Mesodermal cell (in vitro differentiated cells): Measurements from ENCODE around the gene PPIL6.

Experiments used
- H3K27ac ChIP-seq: 2 replicates; pipeline ENCODE4 v1.7.0; 2013; ENCODE audit warnings: mild to moderate bottlenecking, low read depth, low read length, moderate library complexity; ENCODE audit not compliant: severe bottlenecking
- H3K36me3 ChIP-seq: 2 replicates; pipeline ENCODE4 v1.7.1; 2013; ENCODE audit warnings: mild to moderate bottlenecking, low read length, moderate library complexity; ENCODE audit not compliant: control insufficient read depth, insufficient read depth
- H3K4me1 ChIP-seq: one replicate; pipeline ENCODE4 v1.7.1; 2013; ENCODE audit warnings: mild to moderate bottlenecking, low read length; ENCODE audit not compliant: insufficient read depth, control insufficient read depth, poor library complexity, severe bottlenecking
- H3K4me3 ChIP-seq: 2 replicates; pipeline ENCODE4 v1.7.0; 2013; ENCODE audit warnings: low read length, control low read depth, mild to moderate bottlenecking; ENCODE audit not compliant: insufficient read depth, poor library complexity, severe bottlenecking; ENCODE audit errors: extremely low read depth
- H3K9me3 ChIP-seq: 2 replicates; pipeline ENCODE4 v1.7.1; 2013; ENCODE audit warnings: mild to moderate bottlenecking, low read length, moderate library complexity; ENCODE audit not compliant: control insufficient read depth
- WGBS, 2 experiments: methylation state at CpG; one replicate each; pipeline ENCODE4 v1.1.5; 2013; ENCODE audit warnings: missing lambda C conversion rate in 2 of 2; ENCODE audit not compliant: insufficient coverage in 2 of 2; 5-methylcytosine and 5-hydroxymethylcytosine counted together

PPIL6 gene

DNA sequence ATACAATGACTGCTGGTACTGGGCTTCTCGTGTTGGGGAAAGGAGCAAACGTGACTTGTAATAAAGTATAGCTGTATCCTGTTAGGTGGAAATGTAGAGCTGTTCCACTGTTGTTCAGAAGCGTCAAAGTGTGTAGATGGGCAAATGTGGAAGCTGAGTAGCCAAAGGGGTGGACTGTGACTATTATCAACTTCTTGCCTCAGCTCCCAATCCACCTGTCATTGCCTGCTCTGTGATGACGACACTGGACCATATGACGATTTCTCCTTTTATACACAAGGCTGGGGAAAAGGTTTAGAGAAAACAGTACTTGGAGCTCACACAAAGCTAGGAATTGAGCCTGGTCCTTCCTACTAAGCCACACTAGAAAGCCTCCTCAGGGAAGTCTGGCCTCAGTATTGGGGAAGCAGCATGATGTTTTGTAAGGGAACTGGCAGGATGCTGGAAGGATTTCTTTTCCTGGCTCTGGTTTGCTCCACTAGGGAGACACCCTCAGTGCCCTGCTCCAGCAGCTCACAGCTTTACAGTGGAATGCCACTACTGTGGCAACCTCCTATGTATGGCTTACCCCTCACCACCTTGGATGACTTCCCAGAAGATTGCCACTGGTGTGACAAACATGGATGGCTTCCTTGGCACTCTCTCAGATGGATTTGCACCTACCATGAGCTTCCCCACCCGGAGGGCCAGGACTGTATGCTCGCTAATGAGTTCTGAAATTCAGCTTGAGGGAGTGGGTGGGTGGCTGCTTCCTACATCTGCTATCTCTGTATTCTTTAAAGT lies 78.1 kb downstream of the PPIL6 start:
- no peak overlapping the region for H3K4me3 ChIP-seq
- no peaks in the 10 kb centered on the region for H3K4me1 ChIP-seq
- no peak overlapping the region for H3K27ac ChIP-seq
- H3K36me3 ChIP-seq: peaks cover 91% of the 10 kb centered on the region
- WGBS, 2 experiments: 93 to 100% methylated on average over 3 of the region's 7 CpGs
- H3K9me3 ChIP-seq: peaks cover 6% of the 10 kb centered on the region

DNA sequence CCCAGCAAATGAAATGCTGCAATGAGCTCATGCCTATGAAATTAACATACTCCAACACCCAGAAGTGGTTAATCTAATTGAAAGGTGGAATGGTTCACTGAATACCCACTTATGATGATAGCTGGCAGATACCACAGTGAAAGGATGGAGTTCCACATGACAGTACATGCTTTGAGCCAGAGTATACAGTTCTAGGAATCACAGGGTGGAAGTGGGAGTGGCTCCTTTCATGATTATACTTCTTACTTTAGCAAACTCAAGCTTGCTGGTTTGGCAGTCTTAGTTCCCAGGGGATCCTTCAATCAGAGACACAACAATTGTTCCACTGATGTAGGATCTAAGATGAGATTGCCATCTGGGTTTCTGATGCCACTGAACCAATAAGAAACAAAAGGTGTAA lies 79.6 kb downstream of the PPIL6 start:
- peaks cover 19% of the 10 kb centered on the region for H3K9me3 ChIP-seq
- peaks cover 92% of the 10 kb centered on the region for H3K36me3 ChIP-seq
- no peak overlapping the region for H3K4me3 ChIP-seq
- no peaks in the 10 kb centered on the region for H3K4me1 ChIP-seq
- no peak overlapping the region for H3K27ac ChIP-seq

DNA sequence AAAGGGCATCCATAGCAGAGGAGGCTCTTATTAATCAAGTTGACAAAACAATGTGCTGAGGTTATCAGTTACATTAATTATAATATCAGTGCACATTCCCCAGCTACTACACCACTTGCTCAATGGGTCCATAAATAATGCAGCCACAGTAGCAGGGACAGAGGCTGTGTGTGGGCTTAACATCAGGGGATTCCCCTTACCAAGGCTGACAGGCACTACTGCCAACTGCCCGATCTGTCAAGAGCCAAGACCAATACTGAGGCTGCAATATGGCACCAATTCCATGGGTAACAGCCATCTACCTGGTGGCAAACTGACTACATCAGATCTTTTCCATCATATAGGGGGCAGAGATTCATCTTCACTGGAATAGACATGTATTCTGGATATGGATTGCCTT lies 80.1 kb downstream of the PPIL6 start:
- Histone ChIP-seq H3K36me3 (peaks cover 92% of the 10 kb centered on the region), H3K27ac (no peak overlapping the region), H3K9me3 (peaks cover 19% of the 10 kb centered on the region), H3K4me1 (no peaks in the 10 kb centered on the region), H3K4me3 (no peak overlapping the region)
- WGBS, 2 experiments: 100% methylated on average over 1 of the region's 1 CpG

DNA sequence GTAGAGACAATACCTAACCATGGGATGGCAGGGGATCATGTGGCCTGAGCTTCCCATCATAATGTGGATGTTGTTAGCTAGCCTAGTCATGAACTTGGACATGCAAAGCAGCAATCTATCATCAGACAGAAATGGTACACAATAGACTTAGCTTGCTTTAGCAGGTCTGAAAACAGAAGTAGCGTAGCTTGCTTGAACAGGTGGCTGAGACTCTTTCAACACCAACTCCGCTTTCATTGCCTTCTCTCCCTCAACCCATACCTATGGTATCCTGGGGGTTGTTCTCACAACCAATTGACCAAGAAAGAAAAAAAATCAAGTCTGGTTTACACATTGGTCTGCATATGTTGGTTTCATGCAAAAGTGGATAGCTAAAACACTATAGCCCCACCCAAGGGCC lies 81.2 kb downstream of the PPIL6 start:
- Histone ChIP-seq H3K4me1 (no peaks in the 10 kb centered on the region), H3K27ac (no peak overlapping the region), H3K9me3 (peaks cover 19% of the 10 kb centered on the region), H3K36me3 (peaks cover 94% of the 10 kb centered on the region), H3K4me3 (no peak overlapping the region)
- WGBS, 2 experiments: 88 to 100% methylated on average over 1 of the region's 2 CpGs

DNA sequence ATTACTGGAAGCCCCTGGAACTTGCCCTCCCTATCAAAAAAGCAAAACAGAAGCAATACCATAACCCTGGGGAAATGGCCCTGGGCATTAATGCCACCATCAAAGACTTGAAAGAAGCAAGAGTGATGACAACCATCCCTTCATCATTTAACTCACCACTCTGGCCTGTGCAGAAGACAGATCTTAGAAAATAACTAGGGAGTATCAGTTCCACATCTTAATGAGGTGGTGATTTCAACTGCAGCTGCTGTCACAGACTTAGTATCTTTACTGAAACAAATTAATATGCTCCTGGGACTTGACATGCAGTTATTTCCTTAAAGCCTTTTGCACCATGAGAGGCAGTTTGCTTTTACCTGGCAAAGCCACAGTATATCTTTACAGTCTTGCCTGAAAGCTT lies 82.2 kb downstream of the PPIL6 start:
- H3K4me3 ChIP-seq: no peak overlapping the region
- no peak overlapping the region for H3K27ac ChIP-seq
- no peaks in the 10 kb centered on the region for H3K4me1 ChIP-seq
- H3K36me3 ChIP-seq: peaks cover 92% of the 10 kb centered on the region
- peaks cover 19% of the 10 kb centered on the region for H3K9me3 ChIP-seq

DNA sequence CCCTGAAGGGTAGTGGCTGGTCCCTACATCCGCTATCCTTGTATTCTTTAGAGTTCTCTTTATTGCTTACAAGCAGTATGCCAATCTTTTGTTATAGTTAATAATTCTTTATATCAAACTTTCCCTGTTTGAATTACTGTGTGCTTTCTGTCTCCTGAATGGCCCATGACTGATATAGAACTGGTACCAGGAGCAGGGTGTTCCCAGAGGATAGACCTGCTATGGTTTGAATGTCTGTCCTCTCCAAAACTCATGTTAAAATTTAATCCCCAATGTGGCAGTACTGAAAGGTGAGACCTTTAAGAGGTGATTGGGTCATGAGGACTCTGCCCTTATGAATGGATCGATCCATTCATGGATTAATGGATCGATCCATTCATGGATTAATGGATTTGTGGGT lies 84.2 kb downstream of the PPIL6 start:
- 95 to 100% methylated on average over 2 of the region's 3 CpGs for WGBS, 2 experiments
- Histone ChIP-seq H3K27ac (no peak overlapping the region), H3K9me3 (peaks cover 19% of the 10 kb centered on the region), H3K36me3 (peaks cover 80% of the 10 kb centered on the region), H3K4me3 (no peak overlapping the region), H3K4me1 (no peaks in the 10 kb centered on the region)

DNA sequence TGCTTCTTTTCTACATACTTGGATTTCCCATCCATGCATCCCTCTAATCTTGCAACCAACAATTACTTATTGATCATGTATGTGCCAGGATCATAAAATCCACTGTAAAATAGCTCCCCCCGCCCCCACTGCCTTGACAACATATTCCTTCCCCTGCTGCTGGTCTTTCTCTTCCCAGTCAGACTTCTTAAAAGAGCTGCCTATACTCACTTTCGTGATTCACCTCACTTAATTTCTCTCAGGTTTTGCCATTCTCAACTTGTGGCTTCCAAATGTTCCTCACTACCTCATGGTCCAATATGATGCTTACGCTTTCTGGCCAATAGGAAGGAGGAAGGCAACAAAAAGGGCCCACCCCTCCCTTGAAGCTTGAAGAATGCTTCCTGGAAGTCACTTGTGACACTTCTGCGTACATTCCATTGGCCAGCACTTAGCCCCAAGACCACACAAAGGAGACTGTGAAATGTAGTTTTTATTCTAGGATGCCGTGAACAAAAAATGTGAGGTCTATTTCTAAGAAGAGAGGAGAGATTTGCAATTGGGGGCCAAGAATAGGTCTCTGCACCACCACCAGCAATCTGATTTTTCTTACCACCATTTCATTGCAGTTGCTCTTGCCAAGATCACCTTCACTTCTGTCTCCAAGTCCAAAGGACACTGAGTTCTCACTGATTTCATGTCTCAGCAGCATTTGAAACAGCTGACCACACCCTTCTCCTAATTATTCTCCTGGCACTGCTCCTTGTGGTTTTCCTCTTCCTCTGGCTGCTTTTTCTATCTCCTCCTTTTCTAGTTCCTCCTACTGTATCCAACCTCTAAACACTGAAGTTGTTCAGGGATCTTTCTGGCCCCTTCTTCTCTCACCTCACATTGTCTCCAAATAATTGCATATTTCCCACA lies 88.9 kb downstream of the PPIL6 start:
- no peak overlapping the region for H3K27ac ChIP-seq
- 96 to 97% methylated on average over 2 to 3 of the region's 5 CpGs for WGBS, 2 experiments
- peaks cover 5% of the 10 kb centered on the region for H3K9me3 ChIP-seq
- no peaks in the 10 kb centered on the region for H3K4me1 ChIP-seq
- H3K4me3 ChIP-seq: no peak overlapping the region
- H3K36me3 ChIP-seq: peaks cover 32% of the 10 kb centered on the region

DNA sequence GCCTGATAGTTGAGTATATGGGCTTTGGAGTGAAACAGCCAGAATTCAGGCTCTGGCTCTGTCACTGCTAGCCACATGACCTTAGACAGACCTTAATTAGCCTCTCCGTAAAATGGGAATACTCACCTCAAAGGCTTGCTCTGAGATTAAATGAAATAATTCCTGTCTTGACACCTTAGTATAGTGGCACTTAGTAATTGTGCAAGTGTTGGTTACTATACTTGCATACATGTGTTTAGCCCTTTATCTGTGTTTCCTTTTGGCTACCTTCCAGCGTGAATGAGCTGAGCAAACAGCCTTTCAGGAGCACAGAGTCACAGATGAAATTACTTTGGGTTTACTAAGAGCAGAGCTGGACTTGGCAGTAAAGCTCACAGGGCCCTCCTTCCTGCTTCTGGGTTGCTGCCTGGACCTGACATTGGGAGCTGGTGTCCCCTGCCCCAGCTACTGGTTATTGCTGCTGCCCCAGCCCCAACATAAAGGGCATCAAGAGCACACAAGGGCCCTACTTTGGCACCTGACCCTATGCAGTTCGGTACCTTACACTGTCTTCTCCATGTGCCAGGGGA lies 90.9 kb downstream of the PPIL6 start:
- 89 to 100% methylated on average over 2 of the region's 3 CpGs for WGBS, 2 experiments
- Histone ChIP-seq H3K4me3 (no peak overlapping the region), H3K4me1 (no peaks in the 10 kb centered on the region), H3K9me3 (no peaks in the 10 kb centered on the region), H3K36me3 (peaks cover 14% of the 10 kb centered on the region), H3K27ac (no peak overlapping the region)

DNA sequence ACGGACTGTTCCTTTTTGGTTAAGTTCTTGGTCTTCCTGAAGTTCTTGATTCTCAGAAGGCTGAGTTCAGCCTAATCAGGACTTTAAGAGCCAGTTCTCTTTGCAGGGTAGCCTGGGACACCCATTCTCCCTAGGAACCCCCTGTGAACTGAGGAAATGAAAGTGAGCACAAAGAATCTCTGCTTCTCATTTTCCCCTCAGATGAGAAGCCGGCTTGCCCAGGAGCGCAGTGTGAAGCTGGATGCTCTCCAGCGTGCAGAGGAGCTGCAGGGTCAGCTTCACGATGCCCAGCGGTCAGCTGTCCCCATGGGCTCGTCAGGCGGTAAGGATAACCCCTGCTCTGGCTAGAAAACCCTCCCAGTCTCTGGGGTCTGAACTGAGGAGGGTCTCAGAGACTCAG lies 92.2 kb downstream of the PPIL6 start:
- H3K27ac ChIP-seq: no peak overlapping the region
- H3K36me3 ChIP-seq: peaks cover 4% of the 10 kb centered on the region
- no peaks in the 10 kb centered on the region for H3K9me3 ChIP-seq
- 96 to 97% methylated on average over 7 of the region's 8 CpGs for WGBS, 2 experiments
- no peaks in the 10 kb centered on the region for H3K4me1 ChIP-seq
- no peak overlapping the region for H3K4me3 ChIP-seq

DNA sequence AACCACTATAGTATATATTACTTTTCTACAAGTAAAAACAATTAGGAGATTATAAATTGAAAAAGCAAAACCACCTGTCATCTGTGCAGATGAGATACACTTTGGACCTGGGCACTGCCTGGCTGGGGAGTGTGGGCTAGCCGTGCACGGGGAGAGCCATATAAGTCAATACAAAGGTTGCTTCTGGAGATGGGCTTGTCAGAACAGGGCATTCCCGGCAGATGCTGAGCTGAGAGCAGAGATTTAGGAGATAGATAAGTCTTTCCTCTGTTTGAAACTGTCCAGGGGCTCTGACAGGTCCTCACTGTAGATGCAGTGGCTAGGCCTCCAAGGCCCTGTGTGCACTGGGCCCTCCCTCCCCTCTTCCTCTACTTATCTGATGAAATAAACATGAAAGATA lies 92.6 kb downstream of the PPIL6 start:
- H3K27ac ChIP-seq: no peak overlapping the region
- H3K9me3 ChIP-seq: no peaks in the 10 kb centered on the region
- WGBS, 2 experiments: 95 to 100% methylated on average over 2 to 3 of the region's 3 CpGs

DNA sequence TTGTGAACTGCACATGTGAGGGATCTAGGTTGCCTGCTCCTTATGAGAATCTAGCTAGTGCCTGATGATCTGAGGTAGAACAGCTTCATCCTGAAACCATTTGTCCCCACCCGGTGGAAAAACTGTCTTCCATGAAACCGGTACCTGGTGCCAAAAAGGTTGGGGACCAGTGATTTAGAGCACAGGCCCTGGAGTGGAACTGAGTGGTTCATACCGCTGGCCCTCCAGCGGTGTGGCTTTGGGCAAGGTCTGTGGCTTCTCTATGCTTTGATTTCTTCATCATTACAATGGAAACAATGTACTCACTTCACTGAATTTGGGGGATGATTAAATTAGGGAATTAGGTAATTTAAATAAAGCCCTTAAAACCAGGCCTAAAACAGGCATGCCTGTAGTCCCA lies 94.4 kb downstream of the PPIL6 start:
- Histone ChIP-seq H3K4me3 (no peak overlapping the region), H3K27ac (no peak overlapping the region), H3K4me1 (no peaks in the 10 kb centered on the region), H3K36me3 (no peaks in the 10 kb centered on the region), H3K9me3 (no peaks in the 10 kb centered on the region)
- WGBS, 2 experiments: 95 to 98% methylated on average over 2 to 4 of the region's 4 CpGs

More for the DNA sequence above, 92.6 kb downstream of the PPIL6 start:
- Histone ChIP-seq H3K4me1 (no peaks in the 10 kb centered on the region), H3K4me3 (no peak overlapping the region), H3K36me3 (no peaks in the 10 kb centered on the region)
